Activated CD4-positive, alpha-beta T cell treated with anti-CD3 and anti-CD28 coated beads for 24 hours (primary cell): Measurements from ENCODE around the gene NDFIP1.

Source experiments
- DNase-seq, 2 donors: peaks; one replicate each; pipeline ENCODE4 v3.0.0-alpha.2; 2020; ENCODE audit warnings: low read depth in 2 of 2

Gene NDFIP1

GRCh38 chr5:142189813-142190212 is 81.2 kb downstream of the NDFIP1 start:
- DNase-seq, result no peak

- DNase-seq, result no peak
Measured at GRCh38 chr5:142191776-142192175, 83.2 kb downstream of the NDFIP1 start.

GRCh38 chr5:142192286-142193113 is 83.9 kb downstream of the NDFIP1 start:
- DNase-seq, result no peak

- no peak for DNase-seq
Measured at GRCh38 chr5:142193114-142193428, 84.5 kb downstream of the NDFIP1 start.

- DNase-seq, result no peak
Measured at GRCh38 chr5:142197098-142197497, 88.5 kb downstream of the NDFIP1 start.

- no peak for DNase-seq
Measured at GRCh38 chr5:142197781-142198180, 89.2 kb downstream of the NDFIP1 start.

GRCh38 chr5:142199388-142199787 is 90.8 kb downstream of the NDFIP1 start:
- no peak for DNase-seq

- DNase-seq, result no peak
Measured at GRCh38 chr5:142200387-142200786, 91.8 kb downstream of the NDFIP1 start.

GRCh38 chr5:142201471-142201887 is 92.9 kb downstream of the NDFIP1 start:
- no peak for DNase-seq

GRCh38 chr5:142202282-142202681 is 93.7 kb downstream of the NDFIP1 start:
- no peak for DNase-seq
